Smooth muscle cell (in vitro differentiated cells): ENCODE data around the gene SYT17. TPM values are rescaled to one million over a fixed set of nuclear protein-coding genes. Genes with fewer than 3 reads are reported as not detected.

Experiments used
- DNase-seq: peaks from one replicate; lab custom pipeline; 2025; ENCODE audit not compliant: unreplicated experiment; lab: John Stamatoyannopoulos, UW
- H2AFZ ChIP-seq: fragments of 200-600 bp; sonication (generic); 2 replicates; pipeline ENCODE4 v1.6.0; 2016; ENCODE audit warnings: antibody characterized with exemption, low read depth, mild to moderate bottlenecking
- H3F3A ChIP-seq: fragments of 200-600 bp; sonication (generic); 2 replicates; pipeline ENCODE4 v1.6.0; 2017; ENCODE audit warnings: antibody characterized with exemption, low read depth
- H3K27ac ChIP-seq: fragments of 200-600 bp; sonication (generic); 2 replicates; pipeline ENCODE4 v1.5.1; 2016; ENCODE audit warnings: low read depth, mild to moderate bottlenecking
- H3K27me3 ChIP-seq: fragments of 200-600 bp; sonication (generic); 2 replicates; pipeline ENCODE4 v1.6.1; 2016; ENCODE audit warnings: low read depth, mild to moderate bottlenecking
- H3K36me3 ChIP-seq: fragments of 200-600 bp; sonication (generic); 2 replicates; pipeline ENCODE4 v1.5.1; 2016; ENCODE audit warnings: low read depth
- H3K4me1 ChIP-seq: fragments of 200-600 bp; sonication (generic); 2 replicates; pipeline ENCODE4 v1.5.1; 2016; ENCODE audit warnings: low read depth
- H3K4me2 ChIP-seq: fragments of 200-600 bp; sonication (generic); 2 replicates; pipeline ENCODE4 v1.6.0; 2016; ENCODE audit warnings: mild to moderate bottlenecking
- H3K4me3 ChIP-seq: fragments of 200-600 bp; sonication (generic); 2 replicates; pipeline ENCODE4 v1.5.1; 2016; ENCODE audit warnings: mild to moderate bottlenecking
- H3K79me2 ChIP-seq: fragments of 200-600 bp; sonication (generic); 2 replicates; pipeline ENCODE4 v1.6.0; 2016; ENCODE audit warnings: low read depth, mild to moderate bottlenecking
- H3K9ac ChIP-seq: fragments of 200-600 bp; sonication (generic); 2 replicates; pipeline ENCODE4 v1.6.0; 2016; ENCODE audit warnings: low read depth
- H3K9me3 ChIP-seq: fragments of 200-600 bp; sonication (generic); replicated peaks from 2 replicates; pipeline ENCODE4 v1.5.1; 2016; ENCODE audit warnings: low read depth
- H4K20me1 ChIP-seq: fragments of 200-600 bp; sonication (generic); 2 replicates; pipeline ENCODE4 v1.6.0; 2016; ENCODE audit warnings: low read depth
- WGBS: methylation state at CpG from one replicate; pipeline ENCODE4 v1.1.7; 2016; ENCODE audit warnings: low lambda C conversion rate; 5-methylcytosine and 5-hydroxymethylcytosine counted together
- polyA plus RNA-seq: library from polyadenylated mRNA; unstranded; fragments of >200 nt; fragmentation: Nextera tagmentation; extraction: Ambion mirVana; gene quantifications from 2 replicates; pipeline ENCODE4 v1.2.1, GENCODE V29; 2016
- total RNA-seq: library from RNA; depleted of rRNA; stranded (reverse); fragments of >200 nt; gene quantifications from 2 replicates; pipeline ENCODE4 v1.2.3, GENCODE V29; 2014
- TF ChIP-seq, protein P1 (sequence below): fragments of 200-600 bp; sonication (generic); IDR thresholded peaks from 2 replicates; pipeline ENCODE4 v1.5.1; 2017; ENCODE audit warnings: borderline replicate concordance, mild to moderate bottlenecking, antibody characterized with exemption; ENCODE audit not compliant: insufficient read depth, poor library complexity, severe bottlenecking

SYT17 gene
- total and polyA plus RNA-seq, 2 experiments from 2014 or later, result 2.0 to 3.9 TPM

- Histone ChIP-seq H4K20me1 (no peaks in the 10 kb centered on the region), H3K4me1 (peaks cover 11% of the 10 kb centered on the region), H3F3A (no peaks in the 10 kb centered on the region), H3K9ac (no peak overlapping the region), H3K4me2 (no peak overlapping the region), H3K27ac (no peak overlapping the region), H3K79me2 (no peaks in the 10 kb centered on the region), H3K36me3 (no peaks in the 10 kb centered on the region), H3K27me3 (no peaks in the 10 kb centered on the region), H2AFZ (no peak overlapping the region), H3K4me3 (no peak overlapping the region), H3K9me3 (no peaks in the 10 kb centered on the region)
- WGBS, result 71% methylated on average over 2 of the region's 2 CpGs
- TF ChIP-seq, protein P1, sequence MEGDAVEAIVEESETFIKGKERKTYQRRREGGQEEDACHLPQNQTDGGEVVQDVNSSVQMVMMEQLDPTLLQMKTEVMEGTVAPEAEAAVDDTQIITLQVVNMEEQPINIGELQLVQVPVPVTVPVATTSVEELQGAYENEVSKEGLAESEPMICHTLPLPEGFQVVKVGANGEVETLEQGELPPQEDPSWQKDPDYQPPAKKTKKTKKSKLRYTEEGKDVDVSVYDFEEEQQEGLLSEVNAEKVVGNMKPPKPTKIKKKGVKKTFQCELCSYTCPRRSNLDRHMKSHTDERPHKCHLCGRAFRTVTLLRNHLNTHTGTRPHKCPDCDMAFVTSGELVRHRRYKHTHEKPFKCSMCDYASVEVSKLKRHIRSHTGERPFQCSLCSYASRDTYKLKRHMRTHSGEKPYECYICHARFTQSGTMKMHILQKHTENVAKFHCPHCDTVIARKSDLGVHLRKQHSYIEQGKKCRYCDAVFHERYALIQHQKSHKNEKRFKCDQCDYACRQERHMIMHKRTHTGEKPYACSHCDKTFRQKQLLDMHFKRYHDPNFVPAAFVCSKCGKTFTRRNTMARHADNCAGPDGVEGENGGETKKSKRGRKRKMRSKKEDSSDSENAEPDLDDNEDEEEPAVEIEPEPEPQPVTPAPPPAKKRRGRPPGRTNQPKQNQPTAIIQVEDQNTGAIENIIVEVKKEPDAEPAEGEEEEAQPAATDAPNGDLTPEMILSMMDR, result no peak
- no peak for DNase-seq
These were observed 115.6 kb downstream of the SYT17 start for GRCh38 chr16:19283637-19284036.

- no peak overlapping the region for H3K4me3 ChIP-seq
- H3K4me2 ChIP-seq, result no peak overlapping the region
- H4K20me1 ChIP-seq, result no peaks in the 10 kb centered on the region
- TF ChIP-seq, protein P1, result no peak
- no peak overlapping the region for H2AFZ ChIP-seq
- no peaks in the 10 kb centered on the region for H3K27me3 ChIP-seq
- WGBS, result 89% methylated on average over 1 of the region's 1 CpG
- peaks cover 11% of the 10 kb centered on the region for H3K4me1 ChIP-seq
- H3F3A ChIP-seq, result no peaks in the 10 kb centered on the region
- no peaks in the 10 kb centered on the region for H3K9me3 ChIP-seq
- H3K79me2 ChIP-seq, result no peaks in the 10 kb centered on the region
- no peak overlapping the region for H3K9ac ChIP-seq
- no peaks in the 10 kb centered on the region for H3K36me3 ChIP-seq
- no peak for DNase-seq
- H3K27ac ChIP-seq, result no peak overlapping the region
These were observed 116.2 kb downstream of the SYT17 start for GRCh38 chr16:19284207-19284606.

GRCh38 chr16:19285431-19285830, 117.4 kb downstream of the SYT17 start, which contains the start of gene CLEC19A:
Gene CLEC19A (plus strand): TSS chr16:19285731. CDS start chr16:19285852, 121 bp downstream.
- no peak within 1 kb of the TSS for H3K9ac ChIP-seq
- H4K20me1 ChIP-seq, result no peaks in the 10 kb centered on the region
- no peaks in the 10 kb centered on the region for H3K27me3 ChIP-seq
- 96% methylated on average over 2 of the region's 2 CpGs for WGBS
- no peaks in the 10 kb centered on the region for H3K9me3 ChIP-seq
- no peak within 1 kb of the TSS for H3K4me2 ChIP-seq
- no peak for DNase-seq
- TF ChIP-seq, protein P1, result no peak
- H3K36me3 ChIP-seq, result no peaks in the 10 kb centered on the region
- no peaks in the 10 kb centered on the region for H3K79me2 ChIP-seq
- H3F3A ChIP-seq, result no peaks in the 10 kb centered on the region
- no peak within 1 kb of the TSS for H3K4me3 ChIP-seq
- no peak within 1 kb of the TSS for H3K27ac ChIP-seq
- peaks cover 23% of the 10 kb centered on the region for H3K4me1 ChIP-seq
- no peak within 1 kb of the TSS for H2AFZ ChIP-seq

DNA sequence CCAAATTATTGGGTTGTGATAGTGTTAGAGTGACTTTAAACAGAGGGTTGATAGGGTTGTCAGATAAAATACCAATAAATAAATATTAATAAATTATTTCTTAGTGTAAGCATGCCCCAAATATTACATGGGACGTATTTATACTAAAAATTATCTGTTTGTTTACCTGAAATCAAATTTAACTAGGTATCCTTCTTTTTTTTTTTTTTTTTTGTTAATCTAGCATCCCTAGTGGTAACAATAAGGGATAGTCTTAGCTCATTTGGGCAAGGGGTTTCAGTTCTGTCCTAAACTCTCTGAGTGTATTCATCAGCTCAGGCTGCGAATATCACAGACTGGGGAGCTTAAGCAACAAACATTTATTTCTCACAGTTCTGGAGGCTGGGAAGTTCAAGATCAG, 118.8 kb downstream of the SYT17 start:
- Histone ChIP-seq H3K27me3 (no peaks in the 10 kb centered on the region), H3K36me3 (no peaks in the 10 kb centered on the region), H3K79me2 (no peaks in the 10 kb centered on the region), H3K27ac (no peak overlapping the region), H3K9ac (no peak overlapping the region), H4K20me1 (no peaks in the 10 kb centered on the region), H3K4me2 (no peak overlapping the region), H3K4me3 (no peak overlapping the region), H3F3A (no peaks in the 10 kb centered on the region), H3K9me3 (no peaks in the 10 kb centered on the region), H2AFZ (no peak overlapping the region), H3K4me1 (peaks cover 33% of the 10 kb centered on the region)
- TF ChIP-seq, protein P1, result no peak
- WGBS, result 91% methylated on average over 2 of the region's 2 CpGs
- DNase-seq, result no peak
